Cardiac muscle cell (in vitro differentiated cells and primary cell): ENCODE results near the gene RIMOC1. TPM values are rescaled to one million over a fixed set of nuclear protein-coding genes. Genes with fewer than 3 reads are reported as not detected.

Experiments
- DNase-seq, 2 donors: peaks; one replicate each; pipeline versions ENCODE4 v3.0.0 to v3.0.0-alpha.2; 2010 to 2017; ENCODE audit warnings: low read depth in 1 of 2, low spot score in 1 of 2
- H3K27ac ChIP-seq: fragments of 200-600 bp; sonication (generic); 2 replicates; pipeline ENCODE4 v1.5.1; 2016
- H3K27me3 ChIP-seq: fragments of 200-600 bp; sonication (generic); 2 replicates; pipeline ENCODE4 v1.6.0; 2016; ENCODE audit warnings: control low read depth
- H3K36me3 ChIP-seq: fragments of 200-600 bp; sonication (generic); 2 replicates; pipeline ENCODE4 v1.5.1; 2016; ENCODE audit warnings: control low read depth
- H3K4me1 ChIP-seq: fragments of 200-600 bp; sonication (generic); 2 replicates; pipeline ENCODE4 v1.8.1; 2017; ENCODE audit warnings: low read depth, mild to moderate bottlenecking, mixed run types
- H3K4me3 ChIP-seq: fragments of 200-600 bp; sonication (generic); 2 replicates; pipeline ENCODE4 v1.5.1; 2016; ENCODE audit warnings: mild to moderate bottlenecking
- H3K9me3 ChIP-seq: fragments of 200-600 bp; sonication (generic); 2 replicates; pipeline ENCODE4 v1.5.1; 2017; ENCODE audit warnings: low read depth, mild to moderate bottlenecking, control low read depth
- polyA plus RNA-seq: library from polyadenylated mRNA; unstranded; fragments of >200 nt; fragmentation: Nextera tagmentation; extraction: Ambion mirVana; gene quantifications from 2 replicates; pipeline ENCODE4 v1.2.1, GENCODE V29; 2016
- total RNA-seq: library from RNA; depleted of rRNA; stranded (reverse); fragments of >200 nt; gene quantifications from 2 replicates; pipeline ENCODE4 v1.2.3, GENCODE V29; 2016
- TF ChIP-seq, protein P1 (sequence below): IDR thresholded peaks from 2 replicates; pipeline ENCODE4 v1.5.1; 2012; ENCODE audit warnings: low read depth, mild to moderate bottlenecking, low read length

The RIMOC1 gene
- total and polyA plus RNA-seq, 2 experiments from 2014 or later, result 12.0 to 13.4 TPM

DNA sequence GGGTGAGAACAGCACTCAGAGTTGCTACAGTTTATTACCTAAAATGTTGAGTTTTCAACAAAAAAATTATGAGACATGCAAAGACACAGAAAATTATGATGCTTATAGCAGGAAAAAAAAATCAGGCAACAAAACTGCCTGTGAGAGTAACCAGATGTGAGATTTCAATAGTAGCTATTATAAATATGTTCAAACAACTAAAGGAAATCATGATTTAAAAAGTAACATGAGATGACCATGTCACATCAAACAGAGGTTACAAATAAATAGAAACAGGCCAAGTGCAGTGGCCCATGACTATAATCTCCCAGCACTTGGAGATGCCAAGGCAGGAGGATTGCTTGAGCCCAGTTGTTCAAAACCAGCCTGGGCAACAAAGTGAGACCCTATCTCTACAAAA is 12.1 kb upstream of the RIMOC1 start:
- TF ChIP-seq, protein P1, sequence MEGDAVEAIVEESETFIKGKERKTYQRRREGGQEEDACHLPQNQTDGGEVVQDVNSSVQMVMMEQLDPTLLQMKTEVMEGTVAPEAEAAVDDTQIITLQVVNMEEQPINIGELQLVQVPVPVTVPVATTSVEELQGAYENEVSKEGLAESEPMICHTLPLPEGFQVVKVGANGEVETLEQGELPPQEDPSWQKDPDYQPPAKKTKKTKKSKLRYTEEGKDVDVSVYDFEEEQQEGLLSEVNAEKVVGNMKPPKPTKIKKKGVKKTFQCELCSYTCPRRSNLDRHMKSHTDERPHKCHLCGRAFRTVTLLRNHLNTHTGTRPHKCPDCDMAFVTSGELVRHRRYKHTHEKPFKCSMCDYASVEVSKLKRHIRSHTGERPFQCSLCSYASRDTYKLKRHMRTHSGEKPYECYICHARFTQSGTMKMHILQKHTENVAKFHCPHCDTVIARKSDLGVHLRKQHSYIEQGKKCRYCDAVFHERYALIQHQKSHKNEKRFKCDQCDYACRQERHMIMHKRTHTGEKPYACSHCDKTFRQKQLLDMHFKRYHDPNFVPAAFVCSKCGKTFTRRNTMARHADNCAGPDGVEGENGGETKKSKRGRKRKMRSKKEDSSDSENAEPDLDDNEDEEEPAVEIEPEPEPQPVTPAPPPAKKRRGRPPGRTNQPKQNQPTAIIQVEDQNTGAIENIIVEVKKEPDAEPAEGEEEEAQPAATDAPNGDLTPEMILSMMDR, result no peak
- Histone ChIP-seq H3K27me3 (peaks cover 13% of the 10 kb centered on the region), H3K4me1 (no peaks in the 10 kb centered on the region), H3K27ac (no peak overlapping the region), H3K36me3 (no peaks in the 10 kb centered on the region), H3K4me3 (no peak overlapping the region), H3K9me3 (no peaks in the 10 kb centered on the region)
- no peak for DNase-seq

DNA sequence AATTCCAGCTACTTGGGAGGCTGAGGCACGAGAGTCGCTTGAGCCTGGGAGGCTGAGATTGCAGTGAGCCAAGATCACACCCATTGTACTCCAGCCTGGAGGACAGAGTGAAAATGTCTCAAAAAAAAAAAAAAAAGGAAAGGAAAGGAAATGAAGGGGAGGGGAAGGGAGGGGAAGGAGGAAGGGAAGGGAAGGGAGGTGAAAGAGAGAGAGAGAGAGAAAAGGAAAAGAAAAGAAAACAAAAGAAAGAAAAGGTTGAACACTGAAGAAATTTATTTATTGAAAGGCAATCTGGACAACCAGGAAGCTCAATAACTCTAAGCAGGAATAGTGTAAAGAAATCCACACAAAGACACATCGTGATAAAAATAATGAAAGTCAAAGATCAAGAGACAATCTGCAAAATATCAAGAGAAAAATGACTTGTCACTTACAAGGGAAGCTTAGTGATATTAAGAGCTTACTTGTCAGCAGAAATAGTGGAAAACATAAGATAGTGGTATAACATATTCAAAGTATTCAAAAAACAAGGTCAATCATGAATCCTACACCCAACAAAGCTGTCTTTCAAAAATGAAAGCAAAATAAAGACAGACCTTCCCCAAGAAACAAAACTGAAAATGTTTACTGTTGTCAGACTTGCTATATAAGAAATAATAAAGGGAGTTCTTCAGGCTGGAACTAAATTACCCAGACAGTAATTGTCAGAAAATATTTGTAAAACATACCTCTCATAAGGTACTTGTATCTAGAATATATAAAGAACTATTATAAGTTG is 10.9 kb upstream of the RIMOC1 start:
- Histone ChIP-seq H3K36me3 (no peaks in the 10 kb centered on the region), H3K9me3 (no peaks in the 10 kb centered on the region), H3K4me1 (no peaks in the 10 kb centered on the region), H3K4me3 (no peak overlapping the region), H3K27ac (no peak overlapping the region), H3K27me3 (peaks cover 17% of the 10 kb centered on the region)
- TF ChIP-seq, protein P1, result no peak
- no peak for DNase-seq

DNA sequence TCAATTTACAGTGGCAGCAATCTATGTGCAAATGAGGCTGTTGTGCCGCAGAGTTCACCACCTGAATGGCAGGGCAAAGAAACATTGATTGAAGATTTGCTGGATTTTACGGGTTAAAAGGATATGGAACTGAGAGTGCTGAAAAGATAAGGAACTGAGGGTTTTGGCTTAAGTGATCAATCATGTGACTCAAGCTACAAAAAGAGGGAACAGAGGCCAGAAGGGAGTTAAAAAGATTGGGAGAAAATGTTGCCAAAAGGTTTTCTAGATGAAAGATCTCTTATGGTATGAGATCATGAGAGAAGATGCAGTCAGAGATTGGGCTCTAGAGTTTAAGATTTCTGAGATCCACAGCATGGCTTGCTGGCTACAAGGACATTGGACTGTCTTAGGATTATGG is 7.9 kb upstream of the RIMOC1 start:
- TF ChIP-seq, protein P1, result no peak
- no peaks in the 10 kb centered on the region for H3K36me3 ChIP-seq
- H3K4me3 ChIP-seq, result no peak overlapping the region
- no peaks in the 10 kb centered on the region for H3K4me1 ChIP-seq
- H3K9me3 ChIP-seq, result no peaks in the 10 kb centered on the region
- no peak overlapping the region for H3K27ac ChIP-seq
- H3K27me3 ChIP-seq, result peaks cover 17% of the 10 kb centered on the region
- no peak for DNase-seq

DNA sequence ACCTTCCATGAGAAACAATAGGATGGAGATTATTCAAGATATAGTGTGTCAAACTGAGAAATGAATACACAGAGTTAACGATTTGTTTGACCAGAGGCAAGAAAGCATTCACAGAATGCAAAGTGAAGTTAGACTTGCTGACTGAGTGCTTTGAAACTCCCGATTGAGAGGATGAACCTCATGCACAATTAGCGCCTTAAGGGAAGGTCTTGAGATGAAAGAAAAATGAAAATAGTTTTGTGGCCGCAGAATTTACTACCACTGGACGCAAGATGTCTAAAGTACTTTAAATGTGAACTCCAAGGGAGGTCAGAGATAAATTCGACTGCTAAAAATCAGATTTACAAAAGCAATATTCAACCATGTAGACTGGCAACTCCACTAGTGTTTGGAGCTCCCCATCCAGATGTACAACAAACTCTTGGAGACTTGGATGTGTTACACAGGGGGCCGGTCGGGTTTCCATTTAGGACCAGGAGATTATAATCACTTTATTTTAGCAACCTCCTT is 707 bp upstream of the RIMOC1 start:
- H3K9me3 ChIP-seq, result no peaks in the 10 kb centered on the region
- H3K4me3 ChIP-seq, result peak overlapping the region; percentile 30
- H3K27ac ChIP-seq, result no peak overlapping the region
- no peak for DNase-seq
- no peaks in the 10 kb centered on the region for H3K27me3 ChIP-seq
- H3K36me3 ChIP-seq, result peaks cover 8% of the 10 kb centered on the region
- H3K4me1 ChIP-seq, result no peaks in the 10 kb centered on the region
- TF ChIP-seq, protein P1, result no peak

DNA sequence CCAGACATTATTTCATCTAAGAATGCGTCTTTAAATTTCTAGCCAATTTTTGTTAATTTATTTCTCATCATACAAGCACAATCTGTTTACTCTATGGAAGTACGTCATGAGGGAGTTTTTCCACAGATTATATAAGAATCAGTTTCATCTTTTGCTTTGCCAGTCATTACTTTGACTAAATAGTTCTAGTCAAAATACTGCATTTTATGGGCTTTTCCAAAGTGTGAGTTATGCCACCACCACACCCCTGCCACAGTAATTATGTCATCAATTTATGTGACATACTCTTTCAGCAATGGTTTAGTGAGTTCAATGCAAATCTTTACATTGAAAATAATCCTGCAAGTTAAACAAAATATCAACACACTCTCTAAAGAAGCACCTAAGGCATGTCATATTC is 2.0 kb downstream of the RIMOC1 start:
- TF ChIP-seq, protein P1, result no peak
- H3K36me3 ChIP-seq, result peaks cover 32% of the 10 kb centered on the region
- no peaks in the 10 kb centered on the region for H3K4me1 ChIP-seq
- no peak for DNase-seq
- no peaks in the 10 kb centered on the region for H3K9me3 ChIP-seq
- no peaks in the 10 kb centered on the region for H3K27me3 ChIP-seq
- no peak overlapping the region for H3K27ac ChIP-seq
- H3K4me3 ChIP-seq, result no peak overlapping the region
